HepG2 (cell line): ENCODE measurements around the gene FAM229A. TPM values are rescaled to one million over a fixed set of nuclear protein-coding genes. Genes with fewer than 3 reads are reported as not detected.

Source experiments
- ADNP ChIP-seq: sonication (generic); formaldehyde crosslinking; IDR thresholded peaks from 2 replicates; pipeline ENCODE4 v1.4.0; 2020; ENCODE audit warnings: missing genetic modification reagents
- ARID5B ChIP-seq: IDR thresholded peaks from 2 replicates; pipeline ENCODE4 v1.4.0; 2020; ENCODE audit warnings: mild to moderate bottlenecking, missing genetic modification reagents
- FOSL2 ChIP-seq: sonication (generic); formaldehyde crosslinking; IDR thresholded peaks from 2 replicates; pipeline ENCODE4 v1.4.0; 2020; ENCODE audit warnings: missing genetic modification reagents
- MBD4 ChIP-seq: IDR thresholded peaks from 2 replicates; pipeline ENCODE4 v1.6.1; 2012; ENCODE audit warnings: low read length, inconsistent platforms, borderline replicate concordance
- MIER3 ChIP-seq: IDR thresholded peaks from 2 replicates; pipeline ENCODE4 v1.6.1; 2016; ENCODE audit warnings: missing compliant biosample characterization, borderline replicate concordance
- MXD4 ChIP-seq: IDR thresholded peaks from 2 replicates; pipeline ENCODE4 v1.6.1; 2016; ENCODE audit warnings: mild to moderate bottlenecking, missing biosample characterization, missing genetic modification reagents
- POLR2G ChIP-seq: fragments of 200-400 bp; formaldehyde crosslinking; IDR thresholded peaks from 2 replicates; pipeline ENCODE4 v1.6.1; 2018; ENCODE audit warnings: mild to moderate bottlenecking, low read depth, low read length, moderate library complexity
- RFXAP ChIP-seq: sonication (generic); formaldehyde crosslinking; IDR thresholded peaks from 2 replicates; pipeline ENCODE4 v1.4.0; 2020; ENCODE audit warnings: missing genetic modification reagents, borderline replicate concordance
- SOX5 ChIP-seq: IDR thresholded peaks from 2 replicates; pipeline ENCODE4 v1.6.1; 2016; ENCODE audit warnings: borderline replicate concordance
- TCF7 ChIP-seq: sonication (generic); IDR thresholded peaks from 2 replicates; pipeline ENCODE4 v1.6.1; 2016; ENCODE audit warnings: antibody characterized with exemption, low read depth
- ZBTB1 ChIP-seq: sonication (generic); formaldehyde crosslinking; IDR thresholded peaks from 2 replicates; pipeline ENCODE4 v1.4.0; 2020; ENCODE audit warnings: missing genetic modification reagents, borderline replicate concordance
- ZBTB26 ChIP-seq: IDR thresholded peaks from 2 replicates; pipeline ENCODE4 v1.6.1; 2016; ENCODE audit warnings: missing compliant biosample characterization, missing genetic modification reagents, borderline replicate concordance
- ZC3H4 ChIP-seq: sonication (generic); formaldehyde crosslinking; IDR thresholded peaks from 2 replicates; pipeline ENCODE4 v1.4.0; 2020; ENCODE audit warnings: missing genetic modification reagents, borderline replicate concordance
- ZNF468 ChIP-seq: sonication (generic); formaldehyde crosslinking; IDR thresholded peaks from 2 replicates; pipeline ENCODE4 v1.8.0; 2022; ENCODE audit warnings: mild to moderate bottlenecking, moderate library complexity, missing genetic modification reagents
- ZNF567 ChIP-seq: sonication (generic); formaldehyde crosslinking; IDR thresholded peaks from 2 replicates; pipeline ENCODE4 v1.8.1; 2023; ENCODE audit warnings: mild to moderate bottlenecking, missing genetic modification reagents, borderline replicate concordance
- ZNF775 ChIP-seq: sonication (generic); formaldehyde crosslinking; IDR thresholded peaks from 2 replicates; pipeline ENCODE4 v1.4.0; 2020; ENCODE audit warnings: missing genetic modification reagents, mild to moderate bottlenecking, moderate library complexity, borderline replicate concordance
- ZNF800 ChIP-seq: sonication (generic); formaldehyde crosslinking; IDR thresholded peaks from 2 replicates; pipeline ENCODE4 v1.4.0; 2020; ENCODE audit warnings: missing genetic modification reagents
- ZSCAN25 ChIP-seq: sonication (generic); formaldehyde crosslinking; IDR thresholded peaks from 2 replicates; pipeline ENCODE4 v1.8.0; 2022; ENCODE audit warnings: mild to moderate bottlenecking, missing genetic modification reagents
- polyA plus RNA-seq, 8 experiments: library from polyadenylated mRNA; depleted of rRNA in 3 of 8; stranded (reverse) in 7 of 8; unstranded in 1 of 8; fragments of >200 nt; fragmentation: Illumina TruSeq in 4 of 8; extraction: Trizol in 4 of 8; gene quantifications; 2 replicates each; pipeline versions ENCODE4 v1.2.1 to v1.2.3, GENCODE V29; 2011 to 2016; ENCODE audit warnings: low read depth in 4 of 8, missing spikeins in 1 of 8, mixed read lengths in 1 of 8; ENCODE audit not compliant: insufficient read depth in 1 of 8
- total RNA-seq, 5 experiments: library from RNA; depleted of rRNA; stranded (reverse); fragments of >200 nt; fragmentation: Illumina TruSeq; extraction: Trizol; gene quantifications; 2 replicates each; pipeline ENCODE4 v1.2.3, GENCODE V29; 2016; ENCODE audit warnings: low read depth in 1 of 5
- TF ChIP-seq, protein P1 (sequence below): IDR thresholded peaks from 2 replicates; pipeline ENCODE4 v1.6.1; 2016
- TF ChIP-seq, protein P2 (sequence below): sonication (generic); formaldehyde crosslinking; IDR thresholded peaks from 2 replicates; pipeline ENCODE4 v1.5.0; 2020; ENCODE audit warnings: missing genetic modification reagents
- TF ChIP-seq, protein P3 (sequence below): sonication (generic); formaldehyde crosslinking; IDR thresholded peaks from 2 replicates; pipeline ENCODE4 v1.4.0; 2020; ENCODE audit warnings: missing genetic modification reagents

FAM229A gene
- total and polyA plus RNA-seq, 2 of the 13 experiments (the other 11 are each of a cell fraction or from before 2014, with no cell fraction given): 3.2 to 17.6 TPM

DNA sequence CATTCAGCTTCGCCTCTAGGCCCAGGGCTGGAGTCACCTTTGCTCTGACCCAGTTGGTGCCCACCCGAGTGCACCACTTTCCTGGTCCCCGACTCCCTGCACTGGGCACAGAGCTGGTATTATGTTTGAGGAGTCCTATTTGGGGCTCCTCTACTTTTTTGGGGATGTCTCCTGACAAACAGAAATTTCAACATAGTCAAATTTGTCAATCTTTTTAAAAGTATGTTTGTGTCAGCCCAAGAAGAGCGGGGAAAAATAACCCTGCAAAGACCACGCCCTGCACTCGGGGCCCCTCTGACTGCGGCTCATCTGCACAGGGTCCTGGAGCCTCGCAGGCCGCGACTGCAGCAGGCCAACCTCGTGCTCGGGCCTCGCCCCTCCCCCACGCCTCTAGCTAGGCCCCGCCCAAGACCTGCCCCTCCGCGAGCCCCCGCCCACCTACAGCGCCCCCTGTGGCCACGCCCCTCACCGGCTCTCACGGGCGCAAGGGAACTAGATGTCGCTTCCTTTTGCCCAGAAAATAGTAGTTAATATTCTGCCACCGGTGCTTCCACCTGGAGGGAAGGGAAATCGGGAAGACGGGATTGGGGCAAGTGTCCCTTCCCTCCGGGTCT, 11.4 kb downstream of the FAM229A start (continued):
- TF ChIP-seq ZBTB26 (peak; percentile 70; the same call in 1 of the 2 replicates), MBD4 (no peak), TCF7 (no peak), MXD4 (CRISPR knock-in tag) (0 out of 2 replicates have a peak, but pooled peaks have one; percentile 10), ZNF468 (no peak), ZSCAN25 (CRISPR knock-in tag) (no peak), ZNF775 (CRISPR knock-in tag) (peak; percentile 80; the same call in 1 of the 2 replicates), ZC3H4 (CRISPR knock-in tag) (no peak), POLR2G (no peak), ZBTB1 (CRISPR knock-in tag) (no peak), ADNP (no peak), SOX5 (CRISPR knock-in tag) (no peak), RFXAP (CRISPR knock-in tag) (no peak), ZNF567 (CRISPR knock-in tag) (no peak), MIER3 (CRISPR knock-in tag) (peak; percentile 54; the same call in 1 of the 2 replicates), FOSL2 (peak; percentile 29), ARID5B (peak; percentile 38), ZNF800 (CRISPR knock-in tag) (no peak)
- TF ChIP-seq, protein P1, sequence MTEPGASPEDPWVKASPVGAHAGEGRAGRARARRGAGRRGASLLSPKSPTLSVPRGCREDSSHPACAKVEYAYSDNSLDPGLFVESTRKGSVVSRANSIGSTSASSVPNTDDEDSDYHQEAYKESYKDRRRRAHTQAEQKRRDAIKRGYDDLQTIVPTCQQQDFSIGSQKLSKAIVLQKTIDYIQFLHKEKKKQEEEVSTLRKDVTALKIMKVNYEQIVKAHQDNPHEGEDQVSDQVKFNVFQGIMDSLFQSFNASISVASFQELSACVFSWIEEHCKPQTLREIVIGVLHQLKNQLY: 0 out of 2 replicates have a peak, but pooled peaks have one; percentile 56
- TF ChIP-seq, protein P2, sequence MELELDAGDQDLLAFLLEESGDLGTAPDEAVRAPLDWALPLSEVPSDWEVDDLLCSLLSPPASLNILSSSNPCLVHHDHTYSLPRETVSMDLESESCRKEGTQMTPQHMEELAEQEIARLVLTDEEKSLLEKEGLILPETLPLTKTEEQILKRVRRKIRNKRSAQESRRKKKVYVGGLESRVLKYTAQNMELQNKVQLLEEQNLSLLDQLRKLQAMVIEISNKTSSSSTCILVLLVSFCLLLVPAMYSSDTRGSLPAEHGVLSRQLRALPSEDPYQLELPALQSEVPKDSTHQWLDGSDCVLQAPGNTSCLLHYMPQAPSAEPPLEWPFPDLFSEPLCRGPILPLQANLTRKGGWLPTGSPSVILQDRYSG (CRISPR knock-in tag): no peak
- TF ChIP-seq, protein P3, sequence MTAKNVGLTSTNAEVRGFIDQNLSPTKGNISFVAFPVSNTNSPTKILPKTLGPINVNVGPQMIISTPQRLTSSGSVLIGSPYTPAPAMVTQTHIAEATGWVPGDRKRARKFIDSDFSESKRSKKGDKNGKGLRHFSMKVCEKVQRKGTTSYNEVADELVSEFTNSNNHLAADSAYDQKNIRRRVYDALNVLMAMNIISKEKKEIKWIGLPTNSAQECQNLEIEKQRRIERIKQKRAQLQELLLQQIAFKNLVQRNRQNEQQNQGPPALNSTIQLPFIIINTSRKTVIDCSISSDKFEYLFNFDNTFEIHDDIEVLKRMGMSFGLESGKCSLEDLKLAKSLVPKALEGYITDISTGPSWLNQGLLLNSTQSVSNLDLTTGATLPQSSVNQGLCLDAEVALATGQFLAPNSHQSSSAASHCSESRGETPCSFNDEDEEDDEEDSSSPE (CRISPR knock-in tag): peak; percentile 86
